ENCODE results near the gene TMEM54. TPM values are rescaled to one million over a fixed set of nuclear protein-coding genes. Genes with fewer than 3 reads are reported as not detected.

Gene TMEM54
- total RNA-seq, 4 donors from 2014 or later, result 32.6 to 158 (median 101) TPM

DNA sequence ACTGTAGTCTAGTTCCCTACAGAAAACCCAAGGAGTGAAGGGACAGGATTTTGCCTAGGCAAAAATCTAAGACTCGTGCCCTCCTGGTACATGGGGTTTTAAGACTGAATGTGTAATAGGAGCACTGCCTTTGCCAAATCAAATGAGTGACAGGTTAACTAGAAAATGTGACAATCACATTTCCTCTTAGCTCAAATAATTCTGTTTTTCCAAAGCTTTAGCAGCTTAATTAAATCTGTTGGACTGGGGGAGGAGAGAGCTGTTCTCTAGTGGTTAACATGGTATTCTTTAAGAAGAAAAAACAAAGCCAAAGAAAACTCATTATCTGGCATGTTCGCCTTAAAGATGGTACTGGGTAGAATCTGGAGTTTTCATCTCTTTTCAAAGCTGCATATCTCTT is 43.1 kb downstream of the TMEM54 start:
- Histone ChIP-seq H3K27ac (no peak overlapping the region), H3K4me1 (peaks cover 7 to 8% of the 10 kb centered on the region in 2 donors), H3K4me3 (replicated peaks in 1 of 3) (no peak overlapping the region), H3K27me3 (no peaks in the 10 kb centered on the region), H3K36me3 (peaks cover 19 to 30% of the 10 kb centered on the region in 2 donors), H3K9me3 (no peaks in the 10 kb centered on the region)
- 91 to 92% methylated on average over 2 of the region's 2 CpGs for WGBS, 2 donors
- DNase-seq, result no peak
- TF ChIP-seq, protein P1, sequence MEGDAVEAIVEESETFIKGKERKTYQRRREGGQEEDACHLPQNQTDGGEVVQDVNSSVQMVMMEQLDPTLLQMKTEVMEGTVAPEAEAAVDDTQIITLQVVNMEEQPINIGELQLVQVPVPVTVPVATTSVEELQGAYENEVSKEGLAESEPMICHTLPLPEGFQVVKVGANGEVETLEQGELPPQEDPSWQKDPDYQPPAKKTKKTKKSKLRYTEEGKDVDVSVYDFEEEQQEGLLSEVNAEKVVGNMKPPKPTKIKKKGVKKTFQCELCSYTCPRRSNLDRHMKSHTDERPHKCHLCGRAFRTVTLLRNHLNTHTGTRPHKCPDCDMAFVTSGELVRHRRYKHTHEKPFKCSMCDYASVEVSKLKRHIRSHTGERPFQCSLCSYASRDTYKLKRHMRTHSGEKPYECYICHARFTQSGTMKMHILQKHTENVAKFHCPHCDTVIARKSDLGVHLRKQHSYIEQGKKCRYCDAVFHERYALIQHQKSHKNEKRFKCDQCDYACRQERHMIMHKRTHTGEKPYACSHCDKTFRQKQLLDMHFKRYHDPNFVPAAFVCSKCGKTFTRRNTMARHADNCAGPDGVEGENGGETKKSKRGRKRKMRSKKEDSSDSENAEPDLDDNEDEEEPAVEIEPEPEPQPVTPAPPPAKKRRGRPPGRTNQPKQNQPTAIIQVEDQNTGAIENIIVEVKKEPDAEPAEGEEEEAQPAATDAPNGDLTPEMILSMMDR (IDR thresholded peaks at IDR 0.05), result no peak
- TF ChIP-seq POLR2A (IDR thresholded peaks at IDR 0.05), result no peak
- intact Hi-C loops (cut with DNase I), result no loop called here

DNA sequence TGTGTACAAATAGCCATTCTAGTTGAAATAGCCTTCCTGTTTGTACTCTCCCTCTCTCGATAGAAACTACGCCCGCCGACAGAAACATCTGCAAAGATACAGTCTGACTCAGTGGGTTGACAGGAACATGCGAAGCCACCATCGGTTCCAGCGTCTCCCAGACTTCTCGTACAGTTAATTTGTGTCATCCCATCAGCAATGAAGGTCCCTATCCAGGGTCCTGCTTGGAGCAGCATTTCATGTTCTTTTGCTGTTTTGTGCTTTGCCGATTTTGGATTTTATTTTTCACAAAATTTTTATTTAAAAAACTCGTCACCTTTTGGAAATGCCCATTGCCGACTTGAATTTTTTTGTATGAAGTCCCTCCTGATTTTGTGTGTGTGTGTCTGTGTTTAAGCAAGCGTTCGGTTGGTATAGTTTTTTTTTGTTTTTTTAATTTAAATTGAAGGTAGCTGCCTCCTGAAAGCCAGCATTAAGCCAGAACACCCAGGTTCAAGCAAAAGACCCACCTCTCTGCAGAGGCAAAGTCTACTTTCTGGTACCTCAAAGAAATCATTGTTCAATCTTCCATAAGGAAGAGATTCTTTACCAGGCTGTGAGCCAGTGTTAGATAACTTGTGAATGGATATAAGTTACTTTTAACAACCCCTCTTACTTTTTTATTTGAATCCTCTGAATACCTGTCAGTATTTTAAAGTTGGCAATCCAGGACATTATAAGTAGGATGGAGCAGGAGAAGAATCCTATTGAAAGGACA is 45.1 kb downstream of the TMEM54 start:
- H3K27ac ChIP-seq, result no peak overlapping the region
- H3K36me3 ChIP-seq, result peaks cover 19 to 34% of the 10 kb centered on the region in 2 donors
- DNase-seq, result no peak
- 94 to 96% methylated on average over 13 of the region's 13 CpGs for WGBS, 2 donors
- H3K4me1 ChIP-seq, result no peaks in the 10 kb centered on the region
- no peaks in the 10 kb centered on the region for H3K9me3 ChIP-seq
- TF ChIP-seq POLR2A (IDR thresholded peaks at IDR 0.05), result no peak
- TF ChIP-seq, protein P1 (IDR thresholded peaks at IDR 0.05), result no peak
- no peaks in the 10 kb centered on the region for H3K27me3 ChIP-seq
- H3K4me3 ChIP-seq (replicated peaks in 1 of 3), result no peak overlapping the region
- intact Hi-C loops (cut with DNase I), result no loop called here

DNA sequence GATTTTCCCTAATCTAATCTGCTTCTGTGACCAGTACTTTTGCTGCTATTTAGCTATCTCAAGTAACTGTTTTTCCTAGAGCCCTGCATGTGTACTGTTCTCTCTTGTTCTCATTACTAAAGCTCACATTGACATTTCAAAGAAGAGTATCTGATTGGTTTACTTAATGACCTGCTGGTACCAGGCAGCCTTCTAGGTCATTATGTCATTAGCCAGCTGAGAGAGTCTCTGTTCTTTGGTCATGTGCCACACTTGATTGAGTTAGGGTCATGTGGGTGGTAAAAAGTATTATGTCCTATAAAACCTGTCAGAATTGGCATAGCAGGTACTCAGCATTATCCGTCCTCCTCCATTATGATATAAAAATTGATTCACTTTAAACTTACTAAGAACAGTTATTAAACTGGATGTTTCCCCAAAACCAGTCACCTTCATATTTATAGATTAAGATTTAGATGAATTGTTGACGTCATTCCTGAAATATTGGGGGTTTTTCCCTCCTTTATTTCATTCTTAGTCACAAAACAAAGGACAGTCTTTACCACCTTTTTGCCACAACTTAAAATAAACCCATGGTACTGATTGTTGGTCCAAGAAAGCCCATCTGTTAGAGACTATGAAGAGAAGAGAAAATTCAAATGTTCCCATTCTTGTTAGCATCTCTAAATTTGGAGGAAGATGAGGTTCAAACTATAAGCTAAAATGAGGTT is 52.7 kb downstream of the TMEM54 start:
- Histone ChIP-seq H3K9me3 (no peaks in the 10 kb centered on the region), H3K36me3 (peaks cover 0 to 16% of the 10 kb centered on the region in 2 donors), H3K4me1 (no peaks in the 10 kb centered on the region), H3K27ac (no peak overlapping the region), H3K27me3 (no peaks in the 10 kb centered on the region), H3K4me3 (replicated peaks in 1 of 3) (no peak overlapping the region)
- TF ChIP-seq POLR2A (IDR thresholded peaks at IDR 0.05), result no peak
- TF ChIP-seq, protein P1 (IDR thresholded peaks at IDR 0.05), result no peak
- WGBS, 2 donors, result 47% methylated on average over 2 of the region's 2 CpGs
- no peak for DNase-seq
- intact Hi-C loops (cut with DNase I), result no loop called here

Other genes with a start within 250 kb of the TMEM54 start
- 10 to 100 TPM in 1 of 4 donors, 1 to 10 TPM in 3; 7.3 to 13.7 (median 7.7) TPM for gene SYNC, start 198.6 kb downstream of the TMEM54 start, total RNA-seq
- 10 to 100 TPM; 42.8 to 76.0 (median 50.3) TPM for gene YARS1, start 84.0 kb downstream of the TMEM54 start, total RNA-seq
- gene S100PBP, start 83.7 kb downstream of the TMEM54 start, total RNA-seq, result 10 to 100 TPM; 27.3 to 41.9 (median 34.7) TPM
- 1 to 10 TPM in 3 of 4 donors, under 1 TPM in 1; 0.27 to 4.0 (median 1.5) TPM for gene FNDC5, start 30.5 kb downstream of the TMEM54 start, total RNA-seq
- not detected for gene HPCA, start 14.9 kb downstream of the TMEM54 start, total RNA-seq
- gene RNF19B, start 63.4 kb upstream of the TMEM54 start, total RNA-seq, result 10 to 100 TPM; 13.6 to 24.6 (median 22.4) TPM
- 100 to 1,000 TPM; 214 to 308 (median 256) TPM for gene AK2, start 135.5 kb upstream of the TMEM54 start, total RNA-seq
- gene AZIN2, start 179.8 kb upstream of the TMEM54 start, total RNA-seq, result 10 to 100 TPM in 1 of 4 donors, 1 to 10 TPM in 3; 4.9 to 13.6 (median 5.3) TPM